DMS114 treated with DMSO at 0.1 percent for 48 hours (cell line): ENCODE results near the gene SMG6.
A peak's percentile ranks its signal among the peaks of the same experiment; 100 is the strongest.

Experiments used
- DNase-seq: peaks from one replicate; lab custom pipeline; 2025; ENCODE audit not compliant: unreplicated experiment; lab: John Stamatoyannopoulos, UW

The SMG6 gene

GRCh38 chr17:2034806-2035540 is 268.6 kb downstream of the SMG6 start:
- DNase-seq = no peak

GRCh38 chr17:2034157-2034556 is 269.4 kb downstream of the SMG6 start:
- DNase-seq = no peak

- no peak for DNase-seq
These were observed 270.4 kb downstream of the SMG6 start for GRCh38 chr17:2033153-2033552.

GRCh38 chr17:2030779-2031163 is 272.8 kb downstream of the SMG6 start:
- DNase-seq = no peak

GRCh38 chr17:2029911-2030778 is 273.4 kb downstream of the SMG6 start, which contains the start of gene DPH1:
TSS of gene DPH1 (plus strand) at chr17:2030153. CDS start at chr17:2030170, 17 bp downstream.
- DNase-seq = peak; percentile 80

DNA sequence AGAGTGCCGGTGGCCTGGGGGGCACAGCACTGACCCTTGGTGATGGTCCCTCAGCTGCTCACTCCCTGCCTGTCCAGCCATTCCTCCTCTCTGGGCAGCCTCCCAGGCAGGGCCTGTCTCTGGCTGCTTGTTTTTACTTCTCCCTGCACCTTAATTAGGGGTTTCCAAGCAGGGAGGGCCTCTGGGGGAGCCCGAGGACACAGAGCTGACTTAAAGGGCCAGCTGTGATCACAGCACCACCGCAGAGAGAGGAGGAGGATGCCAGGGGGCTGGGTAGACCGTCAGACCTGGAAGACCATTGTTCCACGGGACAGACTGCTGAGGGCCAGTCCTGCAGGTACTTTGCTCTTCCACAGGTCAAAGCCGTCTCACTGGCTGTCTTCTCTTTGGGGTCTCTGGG is 274.8 kb downstream of the SMG6 start:
- DNase-seq = no peak

DNA sequence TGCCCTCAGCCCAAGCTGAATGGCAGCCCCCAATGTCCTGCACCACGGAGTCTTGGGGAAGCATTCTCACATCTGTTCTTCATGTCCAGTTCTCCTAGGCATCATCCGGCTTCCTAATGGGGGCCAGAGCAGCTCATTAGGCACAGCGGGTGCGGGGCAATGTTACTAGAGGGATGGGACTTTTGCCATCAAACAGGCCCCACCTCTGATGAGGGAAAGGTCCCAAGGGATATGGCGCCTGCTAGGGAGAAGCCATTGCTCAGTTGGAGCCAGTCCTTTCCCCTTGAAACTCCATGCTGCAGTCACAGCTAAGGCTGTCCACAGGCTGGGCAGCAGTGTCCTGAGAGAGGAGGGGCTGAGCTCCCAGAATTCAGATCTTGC is 275.4 kb downstream of the SMG6 start:
- DNase-seq = no peak

- no peak for DNase-seq
These were observed 275.9 kb downstream of the SMG6 start for GRCh38 chr17:2027528-2028233.

DNA sequence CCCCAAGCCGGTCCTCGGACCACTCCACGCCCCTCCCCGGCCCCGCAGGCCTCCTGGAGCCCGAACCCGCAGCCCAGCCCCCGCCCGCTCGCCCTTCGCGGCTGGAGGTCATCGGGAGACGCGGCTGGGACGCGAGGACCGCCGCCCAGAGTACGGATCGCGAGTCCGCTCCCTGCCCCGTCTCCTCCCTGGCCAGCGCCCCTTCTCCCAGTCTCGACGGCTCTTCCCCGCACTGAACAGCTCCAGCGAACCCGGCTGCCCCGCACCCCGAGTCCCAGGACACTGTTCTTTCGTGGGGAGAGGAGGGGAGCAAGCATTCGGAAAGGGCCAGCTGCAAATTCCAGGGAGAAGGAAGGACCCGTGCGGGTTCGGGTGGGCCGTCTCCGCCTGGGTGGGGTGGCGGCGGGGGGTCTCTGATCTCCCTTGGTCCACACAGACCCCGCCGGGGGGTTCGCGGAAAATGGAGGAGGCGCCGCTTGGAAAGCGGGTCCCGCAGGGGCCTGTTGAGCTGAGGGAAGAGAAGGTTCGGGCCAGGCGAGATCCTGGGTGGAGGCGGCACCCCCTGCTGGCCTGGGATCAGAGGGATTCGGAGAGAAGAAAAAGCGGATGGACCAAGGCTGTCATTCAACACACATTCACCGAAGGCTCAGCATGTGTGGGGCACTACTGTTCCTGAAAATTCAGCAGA is 277.8 kb downstream of the SMG6 start:
- DNase-seq = peak; percentile 68

- DNase-seq = peak; percentile 66
These were observed 278.4 kb downstream of the SMG6 start, which contains the start of gene RTN4RL1 for GRCh38 chr17:2025220-2025621. TSS of gene RTN4RL1 (minus strand) at chr17:2025334. CDS start at chr17:2024865, 469 bp downstream.

- DNase-seq = no peak
These were observed 278.9 kb downstream of the SMG6 start for GRCh38 chr17:2024572-2025219.

DNA sequence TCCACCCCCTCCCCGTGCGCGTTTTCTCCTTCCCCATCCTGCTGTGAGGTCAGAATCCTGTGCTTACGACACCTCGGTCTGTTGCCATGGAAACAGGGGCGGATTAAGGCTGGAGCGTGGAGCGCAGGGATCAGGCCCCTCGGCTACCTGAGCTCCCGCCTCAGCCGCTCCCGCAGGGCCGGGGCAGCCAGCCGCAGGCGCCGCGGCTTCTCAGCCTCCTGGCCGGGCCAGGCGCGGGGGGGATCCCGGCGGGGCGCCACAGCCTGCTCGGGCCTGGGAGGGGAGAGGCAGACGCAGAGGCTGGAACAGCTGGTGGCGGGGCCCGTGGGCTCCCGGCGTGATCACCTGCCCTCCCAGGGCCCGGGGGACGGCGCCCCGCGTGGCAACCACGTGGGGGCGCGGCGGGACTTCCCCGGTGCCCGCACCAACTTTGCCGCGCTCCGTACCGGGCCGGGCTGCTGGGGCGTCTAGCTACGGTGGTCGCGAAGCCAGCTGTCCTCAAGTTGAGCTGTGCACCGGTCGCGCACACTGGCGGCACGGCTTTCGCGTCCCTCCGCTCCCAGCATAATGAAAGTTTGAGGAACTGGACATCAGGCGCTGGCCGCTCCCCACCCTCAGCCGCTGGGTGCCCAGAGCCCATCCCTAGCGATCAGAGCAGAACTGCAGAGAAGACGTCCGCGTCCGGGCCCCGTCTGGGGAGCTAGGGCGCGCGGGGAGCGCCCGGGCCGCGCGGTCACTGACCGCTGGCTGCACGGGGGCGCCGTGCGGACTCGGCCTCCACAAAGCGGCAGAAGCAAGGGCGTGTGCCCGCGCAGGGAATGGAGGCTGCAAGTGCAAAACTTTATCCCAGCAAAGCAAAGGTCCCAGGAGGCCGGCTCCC is 279.7 kb downstream of the SMG6 start:
- DNase-seq = no peak

GRCh38 chr17:2023256-2023655 is 280.3 kb downstream of the SMG6 start:
- DNase-seq = no peak

DNA sequence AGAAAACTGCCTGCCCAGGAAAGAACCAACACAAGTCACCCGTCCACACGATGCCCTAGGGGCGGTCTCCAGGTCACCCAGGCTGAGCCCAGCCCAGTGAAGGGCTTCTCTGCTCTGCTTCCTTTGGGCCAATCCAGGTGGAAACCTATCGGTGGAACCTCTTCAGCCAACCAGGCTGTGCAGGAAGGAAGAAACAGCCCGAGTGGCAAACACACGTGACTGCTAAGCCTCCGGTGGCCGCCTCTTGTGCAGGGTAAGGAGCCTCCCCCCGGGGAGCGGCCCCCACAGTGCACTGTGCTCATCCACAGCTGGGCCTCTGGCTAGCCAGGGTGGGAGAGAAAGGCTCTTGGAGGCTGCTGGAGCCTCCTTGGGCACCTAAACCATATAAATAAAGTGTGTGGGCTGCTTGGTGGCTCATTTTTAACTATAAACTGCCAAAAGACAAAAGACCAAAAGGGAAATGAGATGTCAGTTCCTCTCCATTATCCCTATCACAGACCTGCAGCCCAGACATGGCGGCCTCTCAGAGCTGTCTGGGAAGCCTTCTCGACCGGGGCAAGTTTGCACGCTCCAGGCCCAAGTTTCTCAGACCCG is 280.8 kb downstream of the SMG6 start:
- DNase-seq = no peak

DNA sequence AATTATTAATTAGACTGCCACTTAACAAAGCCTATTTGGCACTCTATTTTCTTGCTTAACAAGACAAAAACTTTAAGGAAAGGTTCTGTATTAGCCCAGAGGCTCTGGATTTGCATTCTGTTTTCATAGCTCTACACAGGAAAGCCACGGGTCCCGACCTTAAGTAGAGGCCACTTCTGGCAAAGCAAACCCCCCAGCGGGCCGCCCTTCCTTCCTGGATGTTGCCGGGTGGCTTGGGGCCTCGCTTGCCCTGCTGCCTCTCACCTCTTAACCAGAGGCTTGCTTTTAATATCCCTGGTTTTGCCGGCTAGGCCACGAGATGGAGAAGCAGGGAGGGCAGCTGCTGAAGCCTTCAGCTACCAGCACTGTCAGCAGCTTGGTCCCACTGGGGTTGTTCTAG is 282.9 kb downstream of the SMG6 start:
- no peak for DNase-seq

DNA sequence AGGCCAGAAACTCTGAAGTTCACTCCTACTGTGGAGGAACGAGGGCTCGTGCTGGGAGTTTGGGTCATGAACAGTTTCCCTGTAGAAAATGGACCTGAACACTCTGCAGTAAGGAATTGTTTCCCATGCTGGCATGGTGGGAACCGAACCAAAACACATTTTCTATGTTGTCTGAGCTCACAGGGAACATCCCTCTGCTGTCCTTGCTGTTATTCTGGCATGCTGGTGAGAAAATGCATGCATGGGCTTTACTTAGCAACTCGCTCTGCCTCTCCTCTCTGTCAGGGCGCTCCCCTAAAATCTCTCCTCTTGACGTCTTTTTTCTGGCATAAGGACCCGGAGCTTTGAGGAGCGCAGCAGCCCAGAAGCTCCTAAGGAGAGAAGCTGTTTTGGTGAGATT is 283.9 kb downstream of the SMG6 start:
- no peak for DNase-seq

GRCh38 chr17:2018716-2019510 is 284.7 kb downstream of the SMG6 start:
- no peak for DNase-seq

- no peak for DNase-seq
These were observed 286.2 kb downstream of the SMG6 start for GRCh38 chr17:2017274-2017941.
